Measurements from ENCODE around the gene RAB7B. TPM values are rescaled to one million over a fixed set of nuclear protein-coding genes. Genes with fewer than 3 reads are reported as not detected.

The RAB7B gene
- total and polyA plus RNA-seq, 2 donors (not counting 1 experiment from before 2014, with no cell fraction given) = 9.1 to 15.5 TPM

- no peaks in the 10 kb centered on the region for H3K79me2 ChIP-seq (ENCODE audit: control insufficient read depth, insufficient read depth, low read length)
- no peak overlapping the region for H3K9ac ChIP-seq (ENCODE audit: insufficient read depth, low read length)
- H3K27ac ChIP-seq (ENCODE audit: insufficient read depth, low read length) = no peak overlapping the region
- H3K36me3 ChIP-seq (ENCODE audit: control insufficient read depth, insufficient read depth, low read length) = no peaks in the 10 kb centered on the region
- H2AFZ ChIP-seq (ENCODE audit: low read length) = no peak overlapping the region
- no peak overlapping the region for H3K4me2 ChIP-seq (ENCODE audit: extremely low read depth, insufficient read depth, low read length)
- H3K4me3 ChIP-seq (replicated peaks in 1 of 4; ENCODE audit: control extremely low read depth in 1 of 4, insufficient read depth in 1 of 4, low read depth in 3 of 4, low read length in 4 of 4) = no peak overlapping the region
- H3K27me3 ChIP-seq (ENCODE audit: control insufficient read depth, insufficient read depth, low read length) = peaks cover 16% of the 10 kb centered on the region
- no peaks in the 10 kb centered on the region for H4K20me1 ChIP-seq (ENCODE audit: control insufficient read depth, extremely low read depth, insufficient read depth, low read length)
- no peaks in the 10 kb centered on the region for H3K9me3 ChIP-seq (ENCODE audit: control insufficient read depth, insufficient read depth, low read depth, low read length)
- no peak for DNase-seq (ENCODE audit: low read depth in 2 of 2)
- no peak for TF ChIP-seq EZH2 (IDR thresholded peaks at IDR 0.05; ENCODE audit: low read length, missing control alignments)
- H3K4me1 ChIP-seq (ENCODE audit: control insufficient read depth, extremely low read depth, insufficient read depth, low read length) = peaks cover 8% of the 10 kb centered on the region
Measured at GRCh38 chr1:205948886-205949285, 54.3 kb downstream of the RAB7B start.

GRCh38 chr1:205948039-205948438 is 55.2 kb downstream of the RAB7B start:
- H3K27ac ChIP-seq (ENCODE audit: insufficient read depth, low read length) = no peak overlapping the region
- no peaks in the 10 kb centered on the region for H3K36me3 ChIP-seq (ENCODE audit: control insufficient read depth, insufficient read depth, low read length)
- no peak for DNase-seq (ENCODE audit: low read depth in 2 of 2)
- peaks cover 8% of the 10 kb centered on the region for H3K4me1 ChIP-seq (ENCODE audit: control insufficient read depth, extremely low read depth, insufficient read depth, low read length)
- H3K79me2 ChIP-seq (ENCODE audit: control insufficient read depth, insufficient read depth, low read length) = no peaks in the 10 kb centered on the region
- H4K20me1 ChIP-seq (ENCODE audit: control insufficient read depth, extremely low read depth, insufficient read depth, low read length) = no peaks in the 10 kb centered on the region
- H3K9ac ChIP-seq (ENCODE audit: insufficient read depth, low read length) = no peak overlapping the region
- TF ChIP-seq EZH2 (IDR thresholded peaks at IDR 0.05; ENCODE audit: low read length, missing control alignments) = no peak
- TF ChIP-seq CTCF (conservative IDR thresholded peaks at IDR 0.05 in 1 of 2, IDR thresholded peaks at IDR 0.05 in 1 of 2; ENCODE audit: low read depth in 1 of 2, low read length in 2 of 2) = no peak
- peaks cover 21% of the 10 kb centered on the region for H3K27me3 ChIP-seq (ENCODE audit: control insufficient read depth, insufficient read depth, low read length)
- no peak overlapping the region for H3K4me3 ChIP-seq (replicated peaks in 1 of 4; ENCODE audit: control extremely low read depth in 1 of 4, insufficient read depth in 1 of 4, low read depth in 3 of 4, low read length in 4 of 4)
- no peak overlapping the region for H2AFZ ChIP-seq (ENCODE audit: low read length)
- no peak overlapping the region for H3K4me2 ChIP-seq (ENCODE audit: extremely low read depth, insufficient read depth, low read length)
- no peaks in the 10 kb centered on the region for H3K9me3 ChIP-seq (ENCODE audit: control insufficient read depth, insufficient read depth, low read depth, low read length)

GRCh38 chr1:205947024-205947423 is 56.2 kb downstream of the RAB7B start:
- no peaks in the 10 kb centered on the region for H3K79me2 ChIP-seq (ENCODE audit: control insufficient read depth, insufficient read depth, low read length)
- peaks cover 23% of the 10 kb centered on the region for H3K27me3 ChIP-seq (ENCODE audit: control insufficient read depth, insufficient read depth, low read length)
- H3K4me2 ChIP-seq (ENCODE audit: extremely low read depth, insufficient read depth, low read length) = no peak overlapping the region
- no peak overlapping the region for H3K4me3 ChIP-seq (replicated peaks in 1 of 4; ENCODE audit: control extremely low read depth in 1 of 4, insufficient read depth in 1 of 4, low read depth in 3 of 4, low read length in 4 of 4)
- no peaks in the 10 kb centered on the region for H3K9me3 ChIP-seq (ENCODE audit: control insufficient read depth, insufficient read depth, low read depth, low read length)
- H4K20me1 ChIP-seq (ENCODE audit: control insufficient read depth, extremely low read depth, insufficient read depth, low read length) = no peaks in the 10 kb centered on the region
- DNase-seq (ENCODE audit: low read depth in 2 of 2) = no peak
- H3K9ac ChIP-seq (ENCODE audit: insufficient read depth, low read length) = no peak overlapping the region
- H3K27ac ChIP-seq (ENCODE audit: insufficient read depth, low read length) = no peak overlapping the region
- TF ChIP-seq CTCF (conservative IDR thresholded peaks at IDR 0.05 in 1 of 2, IDR thresholded peaks at IDR 0.05 in 1 of 2; ENCODE audit: low read depth in 1 of 2, low read length in 2 of 2) (no peak), EZH2 (IDR thresholded peaks at IDR 0.05; ENCODE audit: low read length, missing control alignments) (no peak)
- no peak overlapping the region for H2AFZ ChIP-seq (ENCODE audit: low read length)
- H3K4me1 ChIP-seq (ENCODE audit: control insufficient read depth, extremely low read depth, insufficient read depth, low read length) = peaks cover 8% of the 10 kb centered on the region
- no peaks in the 10 kb centered on the region for H3K36me3 ChIP-seq (ENCODE audit: control insufficient read depth, insufficient read depth, low read length)
